HEK293T (cell line): ENCODE measurements around the gene RAD51B.

Experiments used
- CTCF ChIA-PET: fragments of 350-600 bp; formaldehyde crosslinking; extraction: SDS; loops from one replicate; lab custom pipeline; 2021; ENCODE audit warnings: antibody characterized with exemption, inconsistent platforms; lab: Yijun Ruan, JAX
- POLR2A ChIA-PET: fragments of 350-600 bp; formaldehyde crosslinking; extraction: SDS; loops from one replicate; lab custom pipeline; 2020; ENCODE audit warnings: antibody characterized with exemption, inconsistent platforms; lab: Yijun Ruan, JAX
- DNase-seq: peaks from one replicate; pipeline ENCODE4 v3.0.0; 2012; ENCODE audit warnings: mixed read lengths; ENCODE audit errors: extremely low spot score
- ARNT ChIP-seq: fragments of 450-650 bp; IDR thresholded peaks from 2 replicates; pipeline ENCODE4 v1.6.1; 2017; ENCODE audit warnings: mild to moderate bottlenecking
- BHLHE40 ChIP-seq: fragments of 450-650 bp; IDR thresholded peaks from 2 replicates; pipeline ENCODE4 v1.6.1; 2016; ENCODE audit warnings: mild to moderate bottlenecking, moderate library complexity, borderline replicate concordance
- CTBP1 ChIP-seq: fragments of 450-650 bp; IDR thresholded peaks from 2 replicates; pipeline ENCODE4 v1.6.1; 2016; ENCODE audit warnings: borderline replicate concordance
- ELF4 ChIP-seq: fragments of 450-650 bp; IDR thresholded peaks from 2 replicates; pipeline ENCODE4 v1.6.1; 2017; ENCODE audit warnings: antibody characterized with exemption
- FOXA1 ChIP-seq: fragments of 450-650 bp; IDR thresholded peaks from 2 replicates; pipeline ENCODE4 v1.6.1; 2016; ENCODE audit warnings: mild to moderate bottlenecking
- FOXK2 ChIP-seq: fragments of 450-650 bp; IDR thresholded peaks from 2 replicates; pipeline ENCODE4 v1.6.1; 2016; ENCODE audit warnings: mild to moderate bottlenecking
- FOXM1 ChIP-seq: fragments of 450-650 bp; IDR thresholded peaks from 2 replicates; pipeline ENCODE4 v1.6.1; 2017; ENCODE audit warnings: mild to moderate bottlenecking, borderline replicate concordance
- HDGF ChIP-seq: fragments of 450-650 bp; IDR thresholded peaks from 2 replicates; pipeline ENCODE4 v1.6.1; 2017; ENCODE audit warnings: antibody characterized with exemption, borderline replicate concordance
- L3MBTL2 ChIP-seq: fragments of 450-650 bp; conservative IDR thresholded peaks from 2 replicates; pipeline ENCODE4 v1.6.1; 2016; ENCODE audit warnings: mild to moderate bottlenecking
- LEF1 ChIP-seq: fragments of 450-650 bp; IDR thresholded peaks from 2 replicates; pipeline ENCODE4 v1.6.1; 2017; ENCODE audit warnings: mild to moderate bottlenecking, borderline replicate concordance
- NFRKB ChIP-seq: fragments of 450-650 bp; IDR thresholded peaks from 2 replicates; pipeline ENCODE4 v1.6.1; 2016; ENCODE audit warnings: mild to moderate bottlenecking, moderate library complexity
- PKNOX1 ChIP-seq: fragments of 450-650 bp; IDR thresholded peaks from 2 replicates; pipeline ENCODE4 v1.6.1; 2016
- SP1 ChIP-seq: fragments of 450-650 bp; IDR thresholded peaks from 2 replicates; pipeline ENCODE4 v1.6.1; 2017
- SUZ12 ChIP-seq: fragments of 450-650 bp; IDR thresholded peaks from 2 replicates; pipeline ENCODE4 v1.6.1; 2016; ENCODE audit warnings: mild to moderate bottlenecking
- TARDBP ChIP-seq: fragments of 450-650 bp; IDR thresholded peaks from 2 replicates; pipeline ENCODE4 v1.6.1; 2016
- ZNF384 ChIP-seq: fragments of 450-650 bp; IDR thresholded peaks from 2 replicates; pipeline ENCODE4 v1.6.1; 2016

RAD51B gene

DNA sequence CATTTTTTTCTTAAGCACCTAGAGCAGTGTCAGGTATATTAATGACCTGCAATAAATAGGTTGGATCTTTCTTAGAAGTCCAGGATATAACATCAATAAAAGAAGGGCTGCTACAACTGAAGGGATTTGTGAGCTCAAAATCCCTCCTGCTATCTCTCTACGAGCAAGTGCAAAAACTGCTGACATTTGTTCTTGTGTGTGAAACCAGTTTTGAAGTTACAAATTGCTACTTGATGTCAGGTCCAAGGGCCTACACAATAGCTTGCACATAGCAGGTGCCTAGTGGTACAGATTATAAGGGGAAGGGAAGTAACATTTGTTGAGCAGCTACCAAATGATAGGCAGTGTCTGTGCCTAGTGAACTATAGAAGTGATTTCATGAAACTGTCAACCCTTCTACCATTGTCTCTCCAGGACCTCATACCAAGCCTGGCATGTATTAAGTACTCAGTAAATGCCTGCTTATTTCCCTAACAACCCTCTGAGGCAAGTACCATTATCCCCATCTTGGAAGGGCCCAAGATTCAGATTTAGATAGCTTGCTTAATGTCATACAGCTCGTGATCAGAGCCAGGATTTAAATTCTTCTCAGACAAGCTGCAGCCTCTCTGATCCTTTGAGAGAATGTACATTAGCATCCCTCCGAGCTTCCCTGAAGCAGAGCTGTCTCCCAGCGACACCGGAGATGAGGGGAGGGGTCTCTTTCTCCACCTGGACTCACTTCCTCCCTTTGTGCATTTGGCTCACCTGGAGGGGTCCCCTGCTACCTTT is 673.0 kb downstream of the RAD51B start:
- no peak for DNase-seq
- POLR2A ChIA-PET, result no interaction called here
- CTCF ChIA-PET, result no interaction called here
- TF ChIP-seq ELF4, result no peak
- no peak for TF ChIP-seq FOXM1
- TF ChIP-seq ARNT, result no peak
- no peak for TF ChIP-seq LEF1
- no peak for TF ChIP-seq BHLHE40
- TF ChIP-seq L3MBTL2, result no peak
- no peak for TF ChIP-seq SP1
- no peak for TF ChIP-seq SUZ12
- no peak for TF ChIP-seq NFRKB
- no peak for TF ChIP-seq HDGF
- TF ChIP-seq FOXA1, result no peak
- no peak for TF ChIP-seq CTBP1
- TF ChIP-seq TARDBP, result no peak
- no peak for TF ChIP-seq FOXK2
- no peak for TF ChIP-seq PKNOX1
- no peak for TF ChIP-seq ZNF384

- CTCF ChIA-PET, result no interaction called here
- POLR2A ChIA-PET, result no interaction called here
- no peak for DNase-seq
- TF ChIP-seq CTBP1 (no peak), ARNT (no peak), SP1 (no peak), ZNF384 (no peak), TARDBP (no peak), BHLHE40 (no peak), HDGF (no peak), SUZ12 (no peak), NFRKB (no peak)
Observed at GRCh38 chr14:68493152-68493911, 673.8 kb downstream of the RAD51B start.

GRCh38 chr14:68495101-68496039 is 675.8 kb downstream of the RAD51B start:
- POLR2A ChIA-PET, result no interaction called here
- CTCF ChIA-PET, result no interaction called here
- no peak for DNase-seq
- TF ChIP-seq CTBP1 (no peak), SUZ12 (no peak), FOXK2 (no peak), LEF1 (no peak), TARDBP (no peak), L3MBTL2 (no peak), FOXA1 (no peak), FOXM1 (no peak), HDGF (no peak), ZNF384 (no peak), PKNOX1 (no peak), ARNT (no peak), SP1 (no peak), ELF4 (no peak), BHLHE40 (no peak), NFRKB (no peak)

GRCh38 chr14:68497011-68497410 is 677.4 kb downstream of the RAD51B start:
- POLR2A ChIA-PET, result no interaction called here
- CTCF ChIA-PET, result no interaction called here
- TF ChIP-seq LEF1, result no peak
- no peak for TF ChIP-seq BHLHE40
- TF ChIP-seq TARDBP, result no peak
- no peak for TF ChIP-seq PKNOX1
- TF ChIP-seq ELF4, result no peak
- no peak for TF ChIP-seq ARNT
- no peak for TF ChIP-seq HDGF

DNA sequence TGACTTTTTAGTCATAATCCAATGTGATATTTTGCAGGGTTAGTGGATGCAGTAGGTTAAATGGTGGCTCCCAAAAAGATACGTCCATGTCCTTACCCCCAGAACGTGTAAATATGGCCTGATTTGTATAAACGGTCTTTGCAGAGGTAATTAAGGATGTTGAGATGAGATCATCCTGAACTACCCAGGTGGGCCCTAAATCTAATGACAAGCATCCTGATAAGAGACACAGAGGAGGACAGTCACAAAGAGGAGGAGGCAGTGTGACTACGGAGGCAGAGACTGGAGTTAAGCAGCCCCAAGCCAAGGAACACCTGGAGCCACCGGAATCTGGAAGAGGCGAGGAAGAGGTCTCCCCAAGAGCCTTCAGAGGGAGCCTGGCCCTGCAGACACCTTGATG is 679.9 kb downstream of the RAD51B start:
- CTCF ChIA-PET, result no interaction called here

More at GRCh38 chr14:68497011-68497410, 677.4 kb downstream of the RAD51B start:
- DNase-seq, result no peak

More for the DNA sequence above, 679.9 kb downstream of the RAD51B start:
- POLR2A ChIA-PET, result no interaction called here
- no peak for DNase-seq
- TF ChIP-seq SUZ12, result no peak
- TF ChIP-seq SP1, result no peak
- TF ChIP-seq LEF1, result no peak
- no peak for TF ChIP-seq ZNF384
- TF ChIP-seq TARDBP, result no peak
